HG02943 (cell line): ENCODE data around the gene TMEM91.

ENCODE experiments used
- ATAC-seq: cut with Tn5 transposase; IDR thresholded peaks from one replicate; pipeline ENCODE4 v1.9.1; 2021; ENCODE audit warnings: mild to moderate bottlenecking, low read depth, moderate library complexity; ENCODE audit not compliant: unreplicated experiment

TMEM91 gene

DNA sequence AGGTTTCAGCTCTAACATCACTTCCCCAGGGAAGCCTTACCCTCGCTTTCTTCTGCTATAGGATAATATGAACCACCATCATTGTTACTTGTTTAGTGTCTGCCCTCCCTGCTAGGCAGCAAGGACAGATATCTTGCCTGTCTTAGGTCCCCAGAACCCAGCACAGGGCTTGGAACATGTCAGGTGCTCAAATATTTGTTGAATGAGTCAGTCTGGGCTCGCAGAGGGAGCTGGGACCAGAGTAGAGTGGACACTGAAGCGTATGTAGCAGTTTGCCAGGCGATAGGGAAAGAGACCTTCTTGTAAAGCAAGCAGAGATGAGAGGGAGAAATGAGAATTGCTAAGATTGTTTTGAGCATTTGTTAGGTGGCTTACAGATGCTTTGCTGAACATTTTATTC, 33.0 kb downstream of the TMEM91 start:
- ATAC-seq, result no peak

DNA sequence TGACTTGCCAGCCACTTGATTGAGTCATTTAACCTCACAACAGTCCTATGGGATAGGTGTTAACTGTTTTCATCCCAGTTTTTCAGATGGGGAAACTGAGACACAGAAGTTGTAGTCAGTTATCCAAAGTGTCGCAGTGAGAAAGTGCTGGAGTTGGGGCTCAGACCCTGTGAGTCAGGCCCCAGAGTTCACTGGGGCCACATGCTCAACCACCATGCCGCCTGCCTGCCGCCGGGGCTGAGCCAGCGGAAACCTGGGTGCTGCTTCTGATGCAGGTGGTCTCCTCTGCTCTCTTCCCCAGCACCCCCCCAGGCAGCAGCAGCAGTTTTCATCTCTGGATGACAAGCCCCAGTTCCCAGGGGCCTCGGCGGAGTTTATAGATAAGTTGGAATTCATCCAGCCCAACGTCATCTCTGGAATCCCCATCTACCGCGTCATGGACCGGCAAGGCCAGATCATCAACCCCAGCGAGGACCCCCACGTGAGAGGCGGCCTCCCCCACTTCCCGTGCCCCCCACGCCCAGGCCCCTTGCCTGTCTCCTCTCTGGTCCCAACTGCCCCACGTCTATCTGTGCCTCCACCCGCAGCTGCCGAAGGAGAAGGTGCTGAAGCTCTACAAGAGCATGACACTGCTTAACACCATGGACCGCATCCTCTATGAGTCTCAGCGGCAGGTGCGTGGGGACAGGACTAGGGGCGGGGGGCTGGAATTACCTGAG, 34.2 kb downstream of the TMEM91 start:
- ATAC-seq, result no peak

DNA sequence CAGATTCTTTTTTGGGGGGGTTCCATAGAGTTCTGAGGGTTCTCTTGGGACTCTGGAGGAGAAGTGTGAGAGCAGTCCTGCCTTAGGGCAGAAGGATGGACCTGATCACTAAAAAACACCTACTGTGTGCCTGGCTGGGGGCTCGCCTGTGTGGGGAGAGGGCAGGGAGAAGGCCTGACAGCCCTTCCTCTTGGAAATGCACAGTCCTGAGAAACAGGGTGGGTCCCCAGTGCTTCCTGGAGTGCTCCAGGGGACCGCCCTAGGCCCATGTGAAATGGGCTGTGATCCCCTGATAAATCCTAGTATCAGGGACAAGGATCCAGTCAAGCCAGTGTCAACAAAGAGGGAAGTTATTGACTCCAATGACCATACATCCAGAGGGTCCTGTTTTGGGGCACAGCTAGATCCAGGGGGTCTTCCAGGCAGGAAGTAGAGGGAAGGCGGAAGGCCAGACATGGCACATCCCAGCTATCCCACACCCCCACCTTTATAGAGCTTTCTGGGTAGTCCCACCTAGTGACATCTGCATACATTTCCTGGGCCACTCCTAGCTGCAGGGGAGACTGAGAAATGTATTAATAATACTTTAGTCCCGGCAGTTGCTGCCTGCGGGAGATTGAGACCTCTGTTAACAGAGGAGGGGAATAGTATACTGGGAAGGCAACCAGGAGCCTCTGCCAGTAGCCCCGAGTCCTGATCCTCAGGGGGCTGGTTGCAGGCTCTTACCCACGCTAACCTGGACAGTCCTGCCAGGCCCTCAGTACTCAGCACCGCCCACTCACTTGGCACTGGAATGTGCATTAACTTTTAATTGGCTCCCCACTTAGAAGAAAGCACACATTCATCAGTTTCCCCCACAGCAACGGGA, 35.0 kb downstream of the TMEM91 start:
- ATAC-seq, result no peak

- no peak for ATAC-seq
These were observed 35.6 kb downstream of the TMEM91 start for GRCh38 chr19:41411968-41412265.

GRCh38 chr19:41412953-41413352, 36.6 kb downstream of the TMEM91 start:
- no peak for ATAC-seq

DNA sequence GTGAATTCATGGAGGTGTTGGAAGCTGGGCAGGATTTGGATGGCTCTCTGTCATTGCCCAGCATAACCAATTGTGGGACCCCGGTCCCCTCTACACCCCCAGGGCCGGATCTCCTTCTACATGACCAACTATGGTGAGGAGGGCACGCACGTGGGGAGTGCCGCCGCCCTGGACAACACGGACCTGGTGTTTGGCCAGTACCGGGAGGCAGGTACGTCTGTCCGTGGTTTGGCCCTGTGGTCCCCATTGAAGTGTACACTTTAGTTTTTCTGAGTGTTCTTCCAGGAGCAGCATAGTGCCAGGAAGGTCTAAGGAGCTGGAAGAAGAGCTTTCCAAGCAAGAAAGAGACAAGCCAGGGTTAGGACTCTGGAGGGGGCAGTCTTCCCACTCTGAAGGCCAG, 37.6 kb downstream of the TMEM91 start:
- no peak for ATAC-seq

GRCh38 chr19:41414461-41414860, 38.1 kb downstream of the TMEM91 start:
- ATAC-seq, result no peak

GRCh38 chr19:41415154-41415571, 38.8 kb downstream of the TMEM91 start:
- ATAC-seq, result no peak

DNA sequence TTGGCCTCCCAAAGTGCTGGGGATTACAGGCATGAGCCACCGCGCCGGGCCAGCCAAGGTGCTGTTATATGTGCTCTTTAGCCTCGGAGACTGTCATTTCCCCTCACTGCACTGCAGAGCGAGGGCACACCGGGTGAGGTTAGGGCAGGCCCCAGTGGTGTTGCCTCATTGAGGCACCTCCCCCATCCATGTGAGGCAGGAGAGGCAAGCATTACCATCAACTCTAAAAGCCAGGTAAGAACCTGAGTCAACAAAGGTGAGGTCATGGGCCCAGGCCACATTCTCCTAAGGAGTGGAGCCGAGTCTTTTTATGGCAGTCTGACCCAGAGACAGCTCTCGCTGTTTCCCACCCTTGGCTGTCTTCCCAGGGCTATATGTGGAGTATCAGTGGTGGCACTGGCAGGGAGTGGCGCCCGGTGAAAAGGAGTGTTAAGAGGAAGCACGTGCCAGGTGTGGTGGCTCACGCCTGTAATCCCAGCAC, 39.9 kb downstream of the TMEM91 start:
- no peak for ATAC-seq

- no peak for ATAC-seq
These were observed 44.0 kb downstream of the TMEM91 start for GRCh38 chr19:41420101-41420880.

- ATAC-seq, result no peak
These were observed 45.0 kb downstream of the TMEM91 start for GRCh38 chr19:41421314-41421713.

- no peak for ATAC-seq
These were observed 45.6 kb downstream of the TMEM91 start for GRCh38 chr19:41421973-41422372.

DNA sequence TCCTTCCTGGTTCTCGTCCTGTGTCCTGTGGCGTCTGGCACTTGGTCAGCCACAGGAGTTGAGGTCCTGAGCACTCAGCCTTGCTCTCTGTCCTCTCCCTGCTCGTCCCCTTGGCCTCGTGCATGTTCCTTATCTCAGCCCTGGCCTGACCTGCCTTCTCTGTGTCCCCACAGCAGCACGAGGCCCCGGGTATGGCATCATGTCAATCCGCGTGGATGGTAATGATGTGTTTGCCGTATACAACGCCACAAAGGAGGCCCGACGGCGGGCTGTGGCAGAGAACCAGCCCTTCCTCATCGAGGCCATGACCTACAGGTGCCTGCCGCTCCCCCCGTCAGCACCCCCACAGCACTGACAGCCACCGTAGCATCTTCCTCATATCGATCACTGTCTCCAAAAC, 46.1 kb downstream of the TMEM91 start:
- ATAC-seq, result no peak

GRCh38 chr19:41422955-41423354, 46.6 kb downstream of the TMEM91 start:
- ATAC-seq, result no peak

DNA sequence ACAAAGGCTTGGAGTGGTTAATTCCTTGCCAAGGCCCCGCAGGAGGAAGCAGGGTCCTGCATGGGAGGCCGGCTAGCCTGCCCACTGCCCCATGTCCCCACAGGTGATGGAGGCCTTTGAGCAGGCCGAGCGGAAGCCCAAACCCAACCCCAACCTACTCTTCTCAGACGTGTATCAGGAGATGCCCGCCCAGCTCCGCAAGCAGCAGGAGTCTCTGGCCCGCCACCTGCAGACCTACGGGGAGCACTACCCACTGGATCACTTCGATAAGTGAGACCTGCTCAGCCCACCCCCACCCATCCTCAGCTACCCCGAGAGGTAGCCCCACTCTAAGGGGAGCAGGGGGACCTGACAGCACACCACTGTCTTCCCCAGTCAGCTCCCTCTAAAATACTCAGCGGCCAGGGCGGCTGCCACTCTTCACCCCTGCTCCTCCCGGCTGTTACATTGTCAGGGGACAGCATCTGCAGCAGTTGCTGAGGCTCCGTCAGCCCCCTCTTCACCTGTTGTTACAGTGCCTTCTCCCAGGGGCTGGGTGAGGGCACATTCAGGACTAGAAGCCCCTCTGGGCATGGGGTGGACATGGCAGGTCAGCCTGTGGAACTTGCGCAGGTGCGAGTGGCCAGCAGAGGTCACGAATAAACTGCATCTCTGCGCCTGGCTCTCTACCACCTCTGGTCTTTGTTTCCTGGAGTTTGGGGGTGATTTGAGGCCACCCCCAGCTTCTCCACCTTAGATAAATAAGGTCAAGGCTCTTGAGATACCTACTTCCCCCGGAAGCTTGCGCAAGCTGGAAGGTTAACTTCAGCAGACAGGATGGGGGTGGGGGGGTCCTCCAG, 48.2 kb downstream of the TMEM91 start:
- no peak for ATAC-seq

- no peak for ATAC-seq
These were observed 49.1 kb downstream of the TMEM91 start for GRCh38 chr19:41425174-41426115.

- ATAC-seq, result no peak
These were observed 49.9 kb downstream of the TMEM91 start for GRCh38 chr19:41426116-41426841.

- ATAC-seq, result no peak
These were observed 50.8 kb downstream of the TMEM91 start, which contains the start of gene B3GNT8 for GRCh38 chr19:41426952-41427646. B3GNT8 (minus strand) TSS chr19:41427374; CDS start chr19:41426778, 596 bp downstream.
